ENCODE measurements around the gene TTC7B.
"Not testable (repeated sequence)": the region's sequence is repeated elsewhere in the genome, so short reads cannot be mapped to it uniquely, and the experiment has no call there.

Gene TTC7B

GRCh38 chr14:90827919-90828610 lies 11.8 kb upstream of the TTC7B start:
- peaks cover 21% of the 10 kb centered on the region for H3K4me1 Mint-ChIP-seq
- H3K27me3 Mint-ChIP-seq: no peaks in the 10 kb centered on the region
- peak; percentile 99 for ATAC-seq (replicated peaks; ENCODE audit: extremely low read depth, poor library complexity, severe bottlenecking)
- H3K4me3 Mint-ChIP-seq: peak overlapping the region; percentile 75
- H3K9me3 Mint-ChIP-seq: peaks cover 8% of the 10 kb centered on the region
- peak; percentile 81 to 82 for DNase-seq (ENCODE audit: low spot score in 2 of 2)
- peak overlapping the region; percentile 72 for H3K27ac Mint-ChIP-seq (ENCODE audit: low read depth)
- peaks cover 3% of the 10 kb centered on the region for H3K36me3 Mint-ChIP-seq (ENCODE audit: insufficient read depth)

- not testable (repeated sequence) for H3K36me3 Mint-ChIP-seq (ENCODE audit: insufficient read depth); DNase-seq (ENCODE audit: low spot score in 2 of 2); H3K27ac Mint-ChIP-seq (ENCODE audit: low read depth); H3K9me3 Mint-ChIP-seq; H3K27me3 Mint-ChIP-seq; ATAC-seq (replicated peaks; ENCODE audit: extremely low read depth, poor library complexity, severe bottlenecking); H3K4me3 Mint-ChIP-seq
- peaks cover 27% of the 10 kb centered on the region for H3K4me1 Mint-ChIP-seq
Observed at GRCh38 chr14:90823542-90823941, 7.3 kb upstream of the TTC7B start.

- H3K27ac Mint-ChIP-seq (ENCODE audit: low read depth): peak overlapping the region; percentile 61
- peak; percentile 96 for ATAC-seq (replicated peaks; ENCODE audit: extremely low read depth, poor library complexity, severe bottlenecking)
- H3K36me3 Mint-ChIP-seq (ENCODE audit: insufficient read depth): peaks cover 7% of the 10 kb centered on the region
- H3K9me3 Mint-ChIP-seq: peaks cover 8% of the 10 kb centered on the region
- H3K27me3 Mint-ChIP-seq: no peaks in the 10 kb centered on the region
- peak; percentile 44 to 62 for DNase-seq (ENCODE audit: low spot score in 2 of 2)
- peaks cover 18% of the 10 kb centered on the region for H3K4me1 Mint-ChIP-seq
- H3K4me3 Mint-ChIP-seq: no peak overlapping the region
Observed at GRCh38 chr14:90820958-90821357, 4.7 kb upstream of the TTC7B start.

- ATAC-seq (replicated peaks; ENCODE audit: extremely low read depth, poor library complexity, severe bottlenecking): no peak
- peaks cover 8% of the 10 kb centered on the region for H3K9me3 Mint-ChIP-seq
- peaks cover 24% of the 10 kb centered on the region for H3K4me1 Mint-ChIP-seq
- no peak overlapping the region for H3K4me3 Mint-ChIP-seq
- DNase-seq (ENCODE audit: low spot score in 2 of 2): no peak
- no peaks in the 10 kb centered on the region for H3K27me3 Mint-ChIP-seq
- H3K36me3 Mint-ChIP-seq (ENCODE audit: insufficient read depth): peaks cover 7% of the 10 kb centered on the region
- H3K27ac Mint-ChIP-seq (ENCODE audit: low read depth): peak overlapping the region; percentile 61
Observed at GRCh38 chr14:90819734-90820393, 3.6 kb upstream of the TTC7B start.

GRCh38 chr14:90818715-90819114 lies 2.5 kb upstream of the TTC7B start:
- Mint-ChIP-seq H3K27ac (ENCODE audit: low read depth) (no peak overlapping the region), H3K9me3 (peaks cover 1% of the 10 kb centered on the region), H3K36me3 (ENCODE audit: insufficient read depth) (peaks cover 7% of the 10 kb centered on the region), H3K27me3 (no peaks in the 10 kb centered on the region), H3K4me1 (peaks cover 24% of the 10 kb centered on the region), H3K4me3 (no peak overlapping the region)
- DNase-seq (ENCODE audit: low spot score in 2 of 2): no peak
- no peak for ATAC-seq (replicated peaks; ENCODE audit: extremely low read depth, poor library complexity, severe bottlenecking)

- ATAC-seq (replicated peaks; ENCODE audit: extremely low read depth, poor library complexity, severe bottlenecking): no peak
- no peak overlapping the region for H3K27ac Mint-ChIP-seq (ENCODE audit: low read depth)
Observed at GRCh38 chr14:90816681-90817436, 629 bp upstream of the TTC7B start.

GRCh38 chr14:90815572-90815821 lies 733 bp downstream of the TTC7B start:
- Mint-ChIP-seq H3K27me3 (no peaks in the 10 kb centered on the region), H3K4me1 (peaks cover 13% of the 10 kb centered on the region), H3K36me3 (ENCODE audit: insufficient read depth) (no peaks in the 10 kb centered on the region), H3K9me3 (no peaks in the 10 kb centered on the region), H3K4me3 (peak overlapping the region; percentile 39), H3K27ac (ENCODE audit: low read depth) (peak overlapping the region; percentile 2)
- no peak for DNase-seq (ENCODE audit: low spot score in 2 of 2)
- ATAC-seq (replicated peaks; ENCODE audit: extremely low read depth, poor library complexity, severe bottlenecking): no peak

More at GRCh38 chr14:90816681-90817436, 629 bp upstream of the TTC7B start:
- no peak for DNase-seq (ENCODE audit: low spot score in 2 of 2)
- Mint-ChIP-seq H3K36me3 (ENCODE audit: insufficient read depth) (peaks cover 5% of the 10 kb centered on the region), H3K4me1 (peaks cover 23% of the 10 kb centered on the region), H3K27me3 (no peaks in the 10 kb centered on the region), H3K4me3 (peak overlapping the region; percentile 63), H3K9me3 (no peaks in the 10 kb centered on the region)

GRCh38 chr14:90814806-90815571 lies 1.2 kb downstream of the TTC7B start:
- Mint-ChIP-seq H3K4me3 (peak overlapping the region; percentile 39), H3K4me1 (peaks cover 11% of the 10 kb centered on the region), H3K36me3 (ENCODE audit: insufficient read depth) (no peaks in the 10 kb centered on the region), H3K27ac (ENCODE audit: low read depth) (peak overlapping the region; percentile 2), H3K27me3 (no peaks in the 10 kb centered on the region), H3K9me3 (no peaks in the 10 kb centered on the region)
- ATAC-seq (replicated peaks; ENCODE audit: extremely low read depth, poor library complexity, severe bottlenecking) (no peak), DNase-seq (ENCODE audit: low spot score in 2 of 2) (no peak)

GRCh38 chr14:90813442-90813841 lies 2.8 kb downstream of the TTC7B start:
- Mint-ChIP-seq H3K4me1 (peaks cover 11% of the 10 kb centered on the region), H3K27ac (ENCODE audit: low read depth) (no peak overlapping the region)

GRCh38 chr14:90812109-90812508 lies 4.1 kb downstream of the TTC7B start:
- H3K9me3 Mint-ChIP-seq: no peaks in the 10 kb centered on the region

More at GRCh38 chr14:90813442-90813841, 2.8 kb downstream of the TTC7B start:
- no peaks in the 10 kb centered on the region for H3K36me3 Mint-ChIP-seq (ENCODE audit: insufficient read depth)
- ATAC-seq (replicated peaks; ENCODE audit: extremely low read depth, poor library complexity, severe bottlenecking): no peak
- DNase-seq (ENCODE audit: low spot score in 2 of 2): no peak
- H3K4me3 Mint-ChIP-seq: no peak overlapping the region
- H3K9me3 Mint-ChIP-seq: no peaks in the 10 kb centered on the region
- H3K27me3 Mint-ChIP-seq: no peaks in the 10 kb centered on the region

GRCh38 chr14:90811641-90812040 lies 4.6 kb downstream of the TTC7B start:
- Mint-ChIP-seq H3K36me3 (ENCODE audit: insufficient read depth) (no peaks in the 10 kb centered on the region), H3K9me3 (no peaks in the 10 kb centered on the region), H3K4me3 (no peak overlapping the region), H3K27me3 (no peaks in the 10 kb centered on the region), H3K4me1 (peaks cover 11% of the 10 kb centered on the region), H3K27ac (ENCODE audit: low read depth) (no peak overlapping the region)
- no peak for DNase-seq (ENCODE audit: low spot score in 2 of 2)
- no peak for ATAC-seq (replicated peaks; ENCODE audit: extremely low read depth, poor library complexity, severe bottlenecking)

More at GRCh38 chr14:90812109-90812508, 4.1 kb downstream of the TTC7B start:
- ATAC-seq (replicated peaks; ENCODE audit: extremely low read depth, poor library complexity, severe bottlenecking) (no peak), DNase-seq (ENCODE audit: low spot score in 2 of 2) (no peak)
- Mint-ChIP-seq H3K4me3 (no peak overlapping the region), H3K27ac (ENCODE audit: low read depth) (no peak overlapping the region), H3K27me3 (no peaks in the 10 kb centered on the region), H3K36me3 (ENCODE audit: insufficient read depth) (no peaks in the 10 kb centered on the region), H3K4me1 (peaks cover 11% of the 10 kb centered on the region)

- ATAC-seq (replicated peaks; ENCODE audit: extremely low read depth, poor library complexity, severe bottlenecking) (no peak), DNase-seq (ENCODE audit: low spot score in 2 of 2) (no peak)
- H3K27me3 Mint-ChIP-seq: no peaks in the 10 kb centered on the region
- H3K4me1 Mint-ChIP-seq: peaks cover 11% of the 10 kb centered on the region
- H3K36me3 Mint-ChIP-seq (ENCODE audit: insufficient read depth): no peaks in the 10 kb centered on the region
- H3K4me3 Mint-ChIP-seq: no peak overlapping the region
- H3K27ac Mint-ChIP-seq (ENCODE audit: low read depth): no peak overlapping the region
- no peaks in the 10 kb centered on the region for H3K9me3 Mint-ChIP-seq
Observed at GRCh38 chr14:90810806-90811205, 5.4 kb downstream of the TTC7B start.
